Sciatic nerve (tissue), 2 donors: ENCODE data around the gene PPFIBP1. TPM values are rescaled to one million over a fixed set of nuclear protein-coding genes. Genes with fewer than 3 reads are reported as not detected.
A peak's percentile ranks its signal among the peaks of the same experiment; 100 is the strongest.

Experiments used
- ATAC-seq: fragments of 200-7000 bp; cut with Tn5 transposase; one replicate; pipeline ENCODE4 v1.9.1; 2020; ENCODE audit warnings: mild to moderate bottlenecking, moderate library complexity
- DNase-seq: peaks from one replicate; pipeline ENCODE4 v3.0.0-alpha.2; 2020; ENCODE audit warnings: low spot score
- intact Hi-C: fragments of 100-400 bp; cut with DNase I; formaldehyde crosslinking; loops from one replicate; pipeline ENCODE4 v1.14.2; 2022
- total RNA-seq: library from RNA; stranded (reverse); fragmentation: NEBNext Ultra II Directional; extraction: Animal tissue kit (Norgen Biotek cat#: 25700); gene quantifications from one replicate; pipeline ENCODE4 v1.2.1, GENCODE V29; 2021
- donor health status: DM: no; HTN: no; CAD: no.
- donor health status: DM: no; HTN: no; CAD: no.

The PPFIBP1 gene
- total RNA-seq, 1 donor from 2014 or later: 146 TPM

GRCh38 chr12:27554421-27555186, 30.6 kb downstream of the PPFIBP1 start:
- peak; percentile 86 for ATAC-seq
- intact Hi-C loops: no loop called here
- peak; percentile 84 for DNase-seq

DNA sequence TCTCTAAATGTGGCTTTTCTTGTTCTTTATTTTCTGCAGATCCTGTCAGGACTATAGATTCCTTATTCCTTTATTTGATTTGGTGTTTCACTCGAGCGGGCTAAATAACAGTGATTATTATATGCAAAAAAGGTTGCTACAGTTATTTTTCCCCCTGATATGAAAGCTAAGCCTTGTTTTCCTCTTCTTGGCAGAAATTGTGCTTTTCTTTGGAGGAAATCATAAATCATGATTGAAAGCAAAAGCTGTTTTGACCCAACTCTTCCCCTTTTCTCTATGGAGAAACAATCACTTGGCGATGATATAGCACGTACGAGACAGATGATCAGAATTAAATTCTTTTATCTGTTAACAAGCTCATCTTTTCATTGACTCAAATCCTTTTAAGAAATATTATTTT, 31.4 kb downstream of the PPFIBP1 start:
- ATAC-seq (no peak), DNase-seq (no peak)
- intact Hi-C loops: no loop called here

- ATAC-seq (no peak), DNase-seq (no peak)
- intact Hi-C loops: no loop called here
These were observed 32.1 kb downstream of the PPFIBP1 start for GRCh38 chr12:27555925-27556778.

- intact Hi-C loops: no loop called here
- no peak for ATAC-seq
- no peak for DNase-seq
These were observed 36.1 kb downstream of the PPFIBP1 start for GRCh38 chr12:27560126-27560525.

DNA sequence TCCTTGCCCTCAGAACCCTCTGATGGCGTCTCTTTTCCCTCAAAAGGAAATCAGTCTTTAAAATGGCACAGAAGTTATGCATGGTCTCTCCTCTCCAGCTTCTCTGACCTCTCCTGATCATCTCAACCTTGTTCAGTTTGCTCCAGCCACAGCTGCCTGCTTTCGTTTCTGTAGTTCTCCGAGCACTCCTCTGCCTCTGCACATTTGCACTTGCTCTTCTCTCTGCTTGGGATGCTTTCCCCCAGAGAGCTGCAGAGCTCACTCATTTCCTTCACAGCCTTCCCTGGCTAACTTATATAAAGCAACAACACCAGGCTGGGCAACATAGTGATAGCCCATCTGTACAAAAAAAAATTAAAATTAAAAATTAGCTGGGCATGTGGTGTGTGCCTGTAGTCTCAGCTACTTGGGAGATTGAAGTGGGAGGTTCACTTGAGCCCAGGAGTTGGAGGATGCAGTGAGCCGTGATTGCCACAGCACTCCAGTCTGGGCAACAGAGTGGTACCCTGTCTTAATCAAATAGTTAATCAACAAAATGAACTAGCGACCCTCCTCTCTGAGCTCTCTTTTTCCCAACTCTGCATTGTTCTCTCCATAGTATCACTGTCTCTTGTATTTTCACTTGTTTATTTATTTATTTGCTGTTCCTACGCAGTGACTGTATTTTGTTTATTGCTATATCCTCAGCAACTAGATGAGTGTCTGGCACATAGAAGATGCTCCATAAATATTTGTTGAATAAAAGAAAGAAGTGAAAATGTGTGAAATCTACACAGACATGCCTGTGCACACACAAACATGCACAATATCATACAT, 37.7 kb downstream of the PPFIBP1 start:
- DNase-seq (no peak), ATAC-seq (peak; percentile 52)
- intact Hi-C loops: no loop called here

- ATAC-seq: no peak
- intact Hi-C loops: no loop called here
These were observed 40.7 kb downstream of the PPFIBP1 start for GRCh38 chr12:27564612-27565213.

DNA sequence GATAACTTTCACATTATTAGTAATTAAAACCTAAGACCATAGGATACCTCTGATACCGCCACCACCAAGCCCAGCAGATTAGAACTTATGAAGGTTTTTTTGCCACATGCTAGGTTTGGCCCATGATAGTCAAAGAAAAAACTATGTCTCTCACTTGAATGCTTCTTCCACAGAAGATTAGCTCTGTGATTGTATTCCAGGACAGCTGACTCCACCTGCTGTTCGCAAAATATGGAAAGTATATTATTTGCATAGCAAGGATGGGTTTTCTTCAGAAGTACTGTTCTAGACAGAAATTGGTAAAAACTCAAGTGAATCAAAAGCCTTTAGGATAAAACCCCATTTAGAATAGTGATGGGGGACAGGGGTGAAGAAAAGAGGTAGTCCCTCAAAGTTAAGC, 42.2 kb downstream of the PPFIBP1 start:
- no peak for DNase-seq
- intact Hi-C loops: no loop called here
- no peak for ATAC-seq

More at GRCh38 chr12:27564612-27565213, 40.7 kb downstream of the PPFIBP1 start:
- no peak for DNase-seq

GRCh38 chr12:27566626-27567025, 42.6 kb downstream of the PPFIBP1 start:
- ATAC-seq (no peak), DNase-seq (no peak)
- intact Hi-C loops: no loop called here

GRCh38 chr12:27571463-27571862, 47.5 kb downstream of the PPFIBP1 start:
- DNase-seq: no peak
- no peak for ATAC-seq
- intact Hi-C loops: no loop called here

GRCh38 chr12:27572486-27573255, 48.7 kb downstream of the PPFIBP1 start:
- no peak for ATAC-seq
- DNase-seq: no peak
- intact Hi-C loops: no loop called here

DNA sequence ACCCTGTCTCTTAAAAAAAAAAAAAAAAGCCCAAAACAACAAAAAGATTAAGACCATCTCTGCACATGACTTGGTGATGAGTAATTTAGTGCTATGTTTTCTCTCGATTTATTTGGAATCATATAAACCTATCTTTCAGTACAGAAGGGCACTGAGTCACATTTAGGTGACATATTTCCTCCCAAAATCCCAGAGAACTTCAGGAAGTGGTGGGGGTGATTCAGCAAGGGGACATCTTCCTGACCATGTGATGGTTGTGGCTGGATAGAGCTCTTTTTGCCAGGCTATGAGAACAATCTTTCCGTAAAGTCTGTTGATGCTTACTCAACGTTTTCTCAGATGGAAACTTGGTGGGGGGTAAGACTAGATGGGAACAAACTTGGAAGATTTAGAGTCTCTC, 50.0 kb downstream of the PPFIBP1 start:
- no peak for DNase-seq
- intact Hi-C loops: no loop called here
- ATAC-seq: no peak

DNA sequence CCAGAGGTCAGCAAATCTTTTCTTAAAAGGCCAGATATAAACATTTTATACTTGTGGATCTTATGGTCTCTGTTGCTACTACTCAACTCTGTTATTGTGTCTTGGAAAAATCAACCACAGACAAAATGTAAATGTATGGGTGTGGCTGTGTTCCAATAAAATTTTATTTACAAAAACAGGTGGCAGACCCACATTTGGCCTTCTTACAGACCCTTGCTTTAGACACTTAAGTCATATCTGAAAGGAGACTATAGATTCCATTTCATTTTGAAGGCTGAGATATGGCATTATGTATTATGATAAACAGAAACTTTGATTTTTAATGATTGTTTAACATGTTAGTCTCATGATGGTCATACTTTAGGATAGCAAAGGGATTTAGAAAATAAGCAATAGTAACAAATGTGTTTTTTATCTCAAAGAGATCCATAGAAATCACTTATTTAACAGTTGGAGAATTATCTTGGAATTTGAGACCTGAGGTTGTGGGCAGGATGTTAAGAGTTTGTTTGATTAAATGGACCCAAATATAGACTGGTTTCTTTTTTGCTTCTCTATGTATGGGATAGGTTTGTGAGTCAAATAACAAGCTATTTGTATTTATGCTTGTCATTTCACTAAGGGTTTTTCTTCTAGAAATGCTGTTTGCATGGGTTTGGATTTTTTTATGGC, 51.2 kb downstream of the PPFIBP1 start:
- intact Hi-C loops: no loop called here
- ATAC-seq: no peak
- DNase-seq: no peak

DNA sequence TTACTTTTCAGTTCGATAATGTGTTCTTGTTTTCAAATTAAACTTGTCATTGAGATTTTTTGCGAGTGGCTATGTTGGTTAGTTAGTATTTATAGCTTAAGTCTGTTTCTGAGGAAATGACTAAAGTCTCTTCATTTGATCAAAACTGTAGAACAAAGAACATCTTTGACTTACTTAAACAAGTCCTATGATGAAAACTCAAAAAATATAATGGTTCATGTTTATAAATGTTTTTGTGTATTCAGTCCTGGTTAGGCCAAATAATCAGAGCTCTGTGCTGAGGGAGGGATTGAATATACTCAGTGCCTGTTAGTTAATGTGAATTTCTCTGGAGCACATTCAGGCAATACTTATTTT, 51.7 kb downstream of the PPFIBP1 start:
- intact Hi-C loops: no loop called here
- ATAC-seq (peak; percentile 62), DNase-seq (no peak)

DNA sequence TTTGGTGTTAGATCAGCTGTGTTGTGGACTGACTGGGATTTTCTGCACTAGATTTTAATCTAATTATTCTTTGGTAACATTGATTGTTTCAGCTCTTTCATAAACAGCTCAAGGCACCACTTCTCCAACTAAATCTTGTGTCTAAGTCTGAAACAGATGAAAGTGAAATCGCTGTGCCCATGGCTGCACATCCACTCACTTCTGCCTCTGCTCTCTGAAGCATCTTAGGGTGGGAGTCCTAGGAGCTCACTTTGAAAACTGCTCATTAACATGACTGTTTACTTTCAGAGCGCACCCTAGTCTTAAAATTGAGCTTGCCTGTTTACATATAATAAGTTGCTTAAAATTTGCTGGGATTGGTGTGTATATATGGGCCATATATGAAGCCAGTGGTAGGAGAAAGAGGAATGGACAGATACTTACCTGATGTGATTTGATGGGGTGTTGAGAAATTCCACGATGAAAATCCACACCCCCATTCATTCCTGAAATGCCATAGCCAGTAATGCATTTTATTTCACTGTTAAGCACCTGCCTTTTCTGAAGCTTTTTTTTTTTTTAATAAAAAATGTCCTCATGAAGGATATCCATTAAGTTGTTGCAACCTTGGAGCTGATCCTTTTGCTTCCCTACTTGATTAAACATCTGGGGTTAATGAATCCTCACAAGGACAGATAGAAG, 52.8 kb downstream of the PPFIBP1 start:
- ATAC-seq (no peak), DNase-seq (no peak)
- intact Hi-C loops: no loop called here

DNA sequence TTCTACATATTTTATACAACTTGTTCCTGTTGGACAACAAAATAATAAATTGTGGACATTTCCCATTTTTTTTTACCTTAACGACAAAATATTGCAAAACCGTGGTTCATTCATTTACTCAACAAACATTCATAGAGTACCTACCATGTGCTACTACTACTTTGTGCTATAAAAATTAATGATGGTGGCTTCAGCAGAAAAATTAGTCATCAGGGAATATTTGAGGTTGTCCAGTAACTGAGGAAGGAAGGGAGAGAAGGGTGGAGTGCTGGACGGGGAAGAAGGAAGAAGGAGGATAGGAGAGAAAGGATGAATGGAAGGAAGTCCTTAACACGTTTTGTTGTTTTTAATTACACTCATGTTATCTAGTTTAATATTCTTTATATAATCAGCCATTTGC, 53.7 kb downstream of the PPFIBP1 start:
- intact Hi-C loops: no loop called here
- ATAC-seq: no peak
- DNase-seq: no peak

- intact Hi-C loops: no loop called here
- no peak for DNase-seq
- ATAC-seq: no peak
These were observed 54.8 kb downstream of the PPFIBP1 start for GRCh38 chr12:27578689-27579372.
